Measurements from ENCODE around the gene RIPK1.

RIPK1 gene

GRCh38 chr6:3079682-3080081, 11.4 kb downstream of the RIPK1 start:
- no peaks in the 10 kb centered on the region for H3K27me3 Mint-ChIP-seq
- DNase-seq, result no peak
- H3K27ac Mint-ChIP-seq, result peak overlapping the region; percentile 24 to 85
- H3K36me3 Mint-ChIP-seq (ENCODE audit: insufficient read depth), result peaks cover 82% of the 10 kb centered on the region
- peaks cover 32 to 58% of the 10 kb centered on the region in 2 donors for H3K4me1 Mint-ChIP-seq (ENCODE audit: low read depth in 2 of 2)
- no peak for ATAC-seq (replicated peaks)
- H3K9me3 Mint-ChIP-seq, result no peaks in the 10 kb centered on the region
- H3K4me3 Mint-ChIP-seq, result no peak overlapping the region

DNA sequence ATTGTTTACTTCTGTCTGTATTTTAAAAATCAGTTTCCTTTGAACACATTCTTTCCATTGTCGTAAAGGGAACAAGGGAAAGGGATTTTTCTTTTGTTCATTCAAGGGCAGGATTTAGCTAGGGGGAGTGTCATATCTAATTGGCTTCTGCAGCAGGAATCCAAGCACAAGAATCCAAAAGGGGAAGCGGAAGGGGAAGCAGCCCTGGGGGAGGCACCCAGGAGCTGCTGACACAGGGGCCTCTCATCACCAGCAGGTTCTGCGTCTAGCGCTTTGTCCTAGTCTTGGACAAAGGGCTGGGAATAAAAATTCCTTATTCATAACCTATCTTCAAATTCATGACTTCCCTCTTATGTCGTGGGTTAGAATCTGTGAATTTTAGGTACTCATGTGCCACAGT, 13.7 kb downstream of the RIPK1 start:
- Mint-ChIP-seq H3K27me3 (no peaks in the 10 kb centered on the region), H3K9me3 (no peaks in the 10 kb centered on the region), H3K4me1 (ENCODE audit: low read depth in 2 of 2) (peaks cover 15 to 46% of the 10 kb centered on the region in 2 donors), H3K36me3 (ENCODE audit: insufficient read depth) (peaks cover 89% of the 10 kb centered on the region), H3K4me3 (no peak overlapping the region), H3K27ac (no peak overlapping the region)
- ATAC-seq (replicated peaks) (no peak), DNase-seq (no peak)

- H3K4me1 Mint-ChIP-seq (ENCODE audit: low read depth in 2 of 2), result peaks cover 13 to 42% of the 10 kb centered on the region in 2 donors
- H3K9me3 Mint-ChIP-seq, result no peaks in the 10 kb centered on the region
- no peaks in the 10 kb centered on the region for H3K27me3 Mint-ChIP-seq
- ATAC-seq (replicated peaks), result no peak
- no peak overlapping the region for H3K4me3 Mint-ChIP-seq
- peaks cover 83% of the 10 kb centered on the region for H3K36me3 Mint-ChIP-seq (ENCODE audit: insufficient read depth)
- DNase-seq, result no peak
- peak overlapping the region in 1 of 2 donors; percentile 72 for H3K27ac Mint-ChIP-seq
Measured at GRCh38 chr6:3085074-3085473, 16.8 kb downstream of the RIPK1 start.

DNA sequence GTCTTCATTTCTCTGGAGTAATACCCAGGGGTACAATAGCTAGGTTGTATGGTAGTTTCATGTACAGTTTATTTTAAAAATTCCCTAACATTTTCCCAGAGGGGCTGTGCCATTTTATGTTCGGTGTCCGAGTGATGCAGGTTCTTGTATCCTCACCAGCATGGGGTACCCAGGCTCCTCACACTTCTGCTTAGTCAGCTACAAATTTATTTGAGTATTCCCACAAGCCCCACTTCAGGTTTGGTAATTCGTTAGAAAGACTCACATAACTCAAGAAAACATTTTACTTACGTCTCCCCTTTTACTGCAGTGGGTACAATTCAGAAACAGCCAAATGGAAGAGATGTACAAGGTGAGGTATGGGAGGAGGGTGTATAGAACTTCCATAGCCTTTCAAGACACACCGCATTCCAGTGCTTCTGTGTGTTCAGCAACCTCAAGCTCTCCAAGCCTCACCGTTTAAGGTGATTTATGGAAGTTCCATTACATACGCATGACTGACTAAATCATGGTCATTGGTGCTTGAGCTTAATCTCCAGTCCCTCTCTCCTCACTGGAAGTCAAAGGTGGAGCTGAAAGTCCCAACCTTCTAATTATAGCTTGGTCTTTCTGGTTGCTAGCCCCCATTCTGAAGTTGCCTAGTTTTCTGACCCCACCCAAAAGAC, 18.1 kb downstream of the RIPK1 start:
- no peak overlapping the region for H3K4me3 Mint-ChIP-seq
- peaks cover 74% of the 10 kb centered on the region for H3K36me3 Mint-ChIP-seq (ENCODE audit: insufficient read depth)
- peaks cover 11 to 37% of the 10 kb centered on the region in 2 donors for H3K4me1 Mint-ChIP-seq (ENCODE audit: low read depth in 2 of 2)
- H3K9me3 Mint-ChIP-seq, result no peaks in the 10 kb centered on the region
- peak overlapping the region; percentile 4 to 72 for H3K27ac Mint-ChIP-seq
- H3K27me3 Mint-ChIP-seq, result no peaks in the 10 kb centered on the region
- DNase-seq (no peak), ATAC-seq (replicated peaks) (no peak)

GRCh38 chr6:3088446-3088845, 20.2 kb downstream of the RIPK1 start:
- Mint-ChIP-seq H3K36me3 (ENCODE audit: insufficient read depth) (peaks cover 58% of the 10 kb centered on the region), H3K27ac (peak overlapping the region; percentile 54 to 92), H3K4me3 (no peak overlapping the region), H3K27me3 (no peaks in the 10 kb centered on the region), H3K9me3 (no peaks in the 10 kb centered on the region), H3K4me1 (ENCODE audit: low read depth in 2 of 2) (peaks cover 11 to 37% of the 10 kb centered on the region in 2 donors)
- DNase-seq, result no peak
- ATAC-seq (replicated peaks), result peak; percentile 72

GRCh38 chr6:3088968-3089367, 20.7 kb downstream of the RIPK1 start:
- Mint-ChIP-seq H3K27ac (peak overlapping the region; percentile 54 to 92), H3K4me3 (no peak overlapping the region), H3K4me1 (ENCODE audit: low read depth in 2 of 2) (peaks cover 11 to 33% of the 10 kb centered on the region in 2 donors), H3K36me3 (ENCODE audit: insufficient read depth) (peaks cover 54% of the 10 kb centered on the region), H3K9me3 (no peaks in the 10 kb centered on the region), H3K27me3 (no peaks in the 10 kb centered on the region)
- DNase-seq (no peak), ATAC-seq (replicated peaks) (no peak)

DNA sequence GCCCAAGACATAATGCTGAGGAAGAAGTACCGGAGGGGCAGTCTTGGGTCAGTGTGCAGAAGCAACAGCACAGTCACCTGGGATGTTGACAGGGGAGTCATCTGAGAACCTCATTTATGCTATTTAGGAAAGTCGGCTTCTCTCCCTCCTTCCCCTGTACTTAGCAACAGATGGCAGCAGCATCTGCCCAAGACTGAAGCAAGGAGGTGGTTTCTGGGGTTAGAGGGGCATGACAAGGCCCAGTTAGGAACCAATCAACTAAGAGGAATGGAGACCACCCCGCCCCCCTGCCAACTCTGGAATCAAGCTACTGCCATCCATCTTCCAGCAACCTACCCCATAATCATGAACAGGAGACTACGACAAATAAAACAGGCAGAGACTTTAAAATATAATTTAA, 21.7 kb downstream of the RIPK1 start:
- no peak overlapping the region for H3K4me3 Mint-ChIP-seq
- H3K9me3 Mint-ChIP-seq, result no peaks in the 10 kb centered on the region
- peaks cover 9 to 25% of the 10 kb centered on the region in 2 donors for H3K4me1 Mint-ChIP-seq (ENCODE audit: low read depth in 2 of 2)
- no peak for ATAC-seq (replicated peaks)
- H3K36me3 Mint-ChIP-seq (ENCODE audit: insufficient read depth), result peaks cover 54% of the 10 kb centered on the region
- H3K27ac Mint-ChIP-seq, result peak overlapping the region in 1 of 2 donors; percentile 78
- no peaks in the 10 kb centered on the region for H3K27me3 Mint-ChIP-seq
- no peak for DNase-seq

DNA sequence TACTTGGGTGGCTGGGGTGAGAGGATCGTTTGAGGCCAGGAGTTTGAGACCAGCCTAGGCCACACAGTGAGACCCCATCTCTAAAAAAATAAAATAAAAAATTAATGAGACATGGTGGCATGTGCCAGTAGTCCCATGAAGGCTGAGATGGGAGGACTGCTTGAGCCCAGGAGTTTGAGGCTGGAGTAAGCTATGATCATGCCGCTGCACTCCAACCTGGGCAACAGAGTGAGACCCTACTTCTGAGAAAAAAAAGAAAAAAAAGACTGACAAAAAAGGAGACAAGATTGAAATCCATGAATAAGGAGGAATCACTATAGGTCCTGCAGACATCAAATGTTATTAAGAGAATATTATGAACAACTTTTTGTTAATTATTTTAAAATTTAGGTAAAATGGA, 26.5 kb downstream of the RIPK1 start:
- no peak overlapping the region for H3K4me3 Mint-ChIP-seq
- ATAC-seq (replicated peaks), result no peak
- no peak for DNase-seq
- H3K9me3 Mint-ChIP-seq, result no peaks in the 10 kb centered on the region
- H3K27ac Mint-ChIP-seq, result no peak overlapping the region
- H3K27me3 Mint-ChIP-seq, result no peaks in the 10 kb centered on the region
- H3K36me3 Mint-ChIP-seq (ENCODE audit: insufficient read depth), result peaks cover 62% of the 10 kb centered on the region
- peaks cover 0 to under 1% of the 10 kb centered on the region in 2 donors for H3K4me1 Mint-ChIP-seq (ENCODE audit: low read depth in 2 of 2)

GRCh38 chr6:3102875-3103274, 34.6 kb downstream of the RIPK1 start:
- H3K4me3 Mint-ChIP-seq, result no peak overlapping the region
- no peaks in the 10 kb centered on the region for H3K27me3 Mint-ChIP-seq
- ATAC-seq (replicated peaks) (no peak), DNase-seq (no peak)
- peaks cover 89% of the 10 kb centered on the region for H3K36me3 Mint-ChIP-seq (ENCODE audit: insufficient read depth)
- H3K27ac Mint-ChIP-seq, result peak overlapping the region in 1 of 2 donors; percentile 60
- peaks cover 0 to 5% of the 10 kb centered on the region in 2 donors for H3K4me1 Mint-ChIP-seq (ENCODE audit: low read depth in 2 of 2)
- no peaks in the 10 kb centered on the region for H3K9me3 Mint-ChIP-seq

- DNase-seq (no peak), ATAC-seq (replicated peaks) (no peak)
- Mint-ChIP-seq H3K4me3 (no peak overlapping the region), H3K36me3 (ENCODE audit: insufficient read depth) (peaks cover 92% of the 10 kb centered on the region), H3K27ac (peak overlapping the region; percentile 9 to 20), H3K27me3 (no peaks in the 10 kb centered on the region), H3K4me1 (ENCODE audit: low read depth in 2 of 2) (peaks cover 6% of the 10 kb centered on the region in 2 donors), H3K9me3 (no peaks in the 10 kb centered on the region)
Measured at GRCh38 chr6:3108746-3109414, 40.6 kb downstream of the RIPK1 start.

GRCh38 chr6:3109761-3110160, 41.5 kb downstream of the RIPK1 start:
- peaks cover 6% of the 10 kb centered on the region in 2 donors for H3K4me1 Mint-ChIP-seq (ENCODE audit: low read depth in 2 of 2)
- H3K27ac Mint-ChIP-seq, result peak overlapping the region; percentile 31 to 46
- no peaks in the 10 kb centered on the region for H3K27me3 Mint-ChIP-seq
- H3K4me3 Mint-ChIP-seq, result no peak overlapping the region
- no peak for DNase-seq
- ATAC-seq (replicated peaks), result no peak
- H3K36me3 Mint-ChIP-seq (ENCODE audit: insufficient read depth), result peaks cover 84% of the 10 kb centered on the region
- H3K9me3 Mint-ChIP-seq, result no peaks in the 10 kb centered on the region

- peak overlapping the region in 1 of 2 donors; percentile 49 for H3K27ac Mint-ChIP-seq
- H3K9me3 Mint-ChIP-seq, result no peaks in the 10 kb centered on the region
- no peak overlapping the region for H3K4me3 Mint-ChIP-seq
- H3K27me3 Mint-ChIP-seq, result no peaks in the 10 kb centered on the region
- ATAC-seq (replicated peaks) (no peak), DNase-seq (no peak)
- peaks cover 49% of the 10 kb centered on the region for H3K36me3 Mint-ChIP-seq (ENCODE audit: insufficient read depth)
- peaks cover 11 to 13% of the 10 kb centered on the region in 2 donors for H3K4me1 Mint-ChIP-seq (ENCODE audit: low read depth in 2 of 2)
Measured at GRCh38 chr6:3114377-3114776, 46.1 kb downstream of the RIPK1 start.

DNA sequence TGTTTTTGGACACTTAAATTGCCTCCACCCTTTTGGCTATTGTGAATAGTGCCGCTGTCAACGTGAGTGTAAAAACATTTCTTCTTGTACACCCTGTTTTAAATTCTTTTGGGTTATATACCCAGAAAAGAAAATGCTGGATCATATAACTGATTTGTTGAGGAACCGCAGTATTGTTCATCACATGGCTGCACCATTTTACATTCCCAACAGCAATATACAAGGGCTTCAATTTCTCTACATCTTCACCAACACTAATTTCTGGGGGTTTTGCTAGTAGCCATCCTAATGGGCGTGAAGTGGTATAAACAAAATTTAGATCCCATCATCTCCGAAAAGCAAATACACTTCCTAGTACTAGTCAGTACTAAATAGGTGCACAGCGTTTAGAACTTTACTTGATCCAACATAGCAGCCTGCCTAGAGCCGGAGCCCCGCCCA, 49.6 kb downstream of the RIPK1 start:
- DNase-seq, result no peak
- Mint-ChIP-seq H3K27ac (peak overlapping the region; percentile 97 to 98), H3K9me3 (no peaks in the 10 kb centered on the region), H3K36me3 (ENCODE audit: insufficient read depth) (peaks cover 15% of the 10 kb centered on the region), H3K4me3 (peak overlapping the region; percentile 87 to 89), H3K27me3 (no peaks in the 10 kb centered on the region), H3K4me1 (ENCODE audit: low read depth in 2 of 2) (peaks cover 12 to 15% of the 10 kb centered on the region in 2 donors)
- ATAC-seq (replicated peaks), result no peak
